ENCODE data around the gene DNM3. TPM values are rescaled to one million over a fixed set of nuclear protein-coding genes. Genes with fewer than 3 reads are reported as not detected.

DNM3 gene
- total RNA-seq, 4 donors from 2014 or later = 2.7 to 4.5 (median 4.0) TPM

DNA sequence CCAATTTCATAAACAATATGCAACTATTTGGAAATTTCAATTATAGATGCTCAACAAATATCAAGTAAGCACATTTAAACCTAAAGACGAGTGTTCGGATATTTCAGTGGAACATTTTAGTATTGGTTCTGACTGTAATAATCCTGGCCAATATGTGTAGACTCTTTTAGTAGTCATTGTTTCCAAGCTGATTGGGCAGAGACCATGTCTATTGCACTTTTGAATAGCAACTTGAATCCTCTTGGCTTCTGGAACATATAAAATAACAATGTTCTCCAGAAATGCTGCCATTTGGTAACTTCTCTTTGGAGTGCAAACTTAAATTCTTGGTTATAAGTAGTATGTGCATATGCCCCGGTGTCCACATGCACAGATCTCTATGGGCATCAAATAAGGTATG lies 373.7 kb downstream of the DNM3 start:
- TF ChIP-seq, protein P1, sequence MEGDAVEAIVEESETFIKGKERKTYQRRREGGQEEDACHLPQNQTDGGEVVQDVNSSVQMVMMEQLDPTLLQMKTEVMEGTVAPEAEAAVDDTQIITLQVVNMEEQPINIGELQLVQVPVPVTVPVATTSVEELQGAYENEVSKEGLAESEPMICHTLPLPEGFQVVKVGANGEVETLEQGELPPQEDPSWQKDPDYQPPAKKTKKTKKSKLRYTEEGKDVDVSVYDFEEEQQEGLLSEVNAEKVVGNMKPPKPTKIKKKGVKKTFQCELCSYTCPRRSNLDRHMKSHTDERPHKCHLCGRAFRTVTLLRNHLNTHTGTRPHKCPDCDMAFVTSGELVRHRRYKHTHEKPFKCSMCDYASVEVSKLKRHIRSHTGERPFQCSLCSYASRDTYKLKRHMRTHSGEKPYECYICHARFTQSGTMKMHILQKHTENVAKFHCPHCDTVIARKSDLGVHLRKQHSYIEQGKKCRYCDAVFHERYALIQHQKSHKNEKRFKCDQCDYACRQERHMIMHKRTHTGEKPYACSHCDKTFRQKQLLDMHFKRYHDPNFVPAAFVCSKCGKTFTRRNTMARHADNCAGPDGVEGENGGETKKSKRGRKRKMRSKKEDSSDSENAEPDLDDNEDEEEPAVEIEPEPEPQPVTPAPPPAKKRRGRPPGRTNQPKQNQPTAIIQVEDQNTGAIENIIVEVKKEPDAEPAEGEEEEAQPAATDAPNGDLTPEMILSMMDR (IDR thresholded peaks at IDR 0.05) = no peak
- no peak for TF ChIP-seq POLR2A (IDR thresholded peaks at IDR 0.05)
- intact Hi-C loops (cut with DNase I; ENCODE audit: low total_unique reads) = no loop called here
- WGBS, 2 donors = 90 to 96% methylated on average over 3 of the region's 3 CpGs
- no peak for DNase-seq (ENCODE audit: low spot score in 2 of 2)
- no peak overlapping the region for H3K4me3 ChIP-seq (ENCODE audit: low read depth, poor library complexity, severe bottlenecking)

DNA sequence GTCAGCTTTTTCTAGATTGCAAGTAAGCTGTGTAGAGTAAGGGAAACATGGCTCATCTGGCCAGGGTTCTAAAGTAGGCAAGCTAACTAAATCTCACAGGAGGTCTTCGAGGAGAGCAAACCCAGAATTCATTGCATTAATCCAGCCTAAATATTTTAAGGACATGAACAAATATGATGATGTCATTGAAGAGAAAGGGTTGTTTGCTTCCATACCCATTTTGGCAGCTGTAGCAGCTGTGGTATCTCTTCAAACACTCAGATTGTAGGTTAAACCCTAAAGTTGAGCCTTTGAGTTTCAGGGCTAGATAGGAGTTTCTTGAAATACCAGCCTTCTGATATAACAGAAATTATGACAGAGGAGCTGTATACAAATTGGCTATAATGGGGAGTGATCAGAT lies 378.7 kb downstream of the DNM3 start:
- TF ChIP-seq POLR2A (IDR thresholded peaks at IDR 0.05) = no peak
- TF ChIP-seq, protein P1 (IDR thresholded peaks at IDR 0.05) = no peak
- DNase-seq (ENCODE audit: low spot score in 2 of 2) = no peak
- H3K4me3 ChIP-seq (ENCODE audit: low read depth, poor library complexity, severe bottlenecking) = no peak overlapping the region
- intact Hi-C loops (cut with DNase I; ENCODE audit: low total_unique reads) = no loop called here
- WGBS, 2 donors = 85 to 88% methylated on average over 1 of the region's 1 CpG

DNA sequence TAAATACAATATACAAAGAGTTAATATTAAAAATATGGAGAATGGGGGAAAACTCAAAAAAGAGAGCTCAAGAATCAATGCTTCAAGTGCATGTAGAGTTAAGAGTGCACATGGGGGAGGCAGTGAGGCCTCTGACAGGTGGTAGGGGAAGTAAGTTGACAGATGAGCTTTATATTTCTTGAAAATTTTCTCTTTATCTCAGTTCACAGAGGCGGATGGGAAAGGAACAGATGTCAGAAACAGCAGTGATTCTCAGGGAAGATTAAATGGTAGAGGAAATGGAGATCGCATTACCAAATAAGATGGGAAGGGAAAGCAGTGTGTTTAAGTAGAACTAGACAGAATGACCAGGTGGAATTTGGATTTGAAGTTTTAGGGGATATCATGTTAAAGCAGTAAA lies 379.1 kb downstream of the DNM3 start:
- DNase-seq (ENCODE audit: low spot score in 2 of 2) = no peak
- WGBS, 2 donors = 80 to 90% methylated on average over 2 of the region's 2 CpGs
- TF ChIP-seq POLR2A (IDR thresholded peaks at IDR 0.05) = no peak
- TF ChIP-seq, protein P1 (IDR thresholded peaks at IDR 0.05) = no peak
- intact Hi-C loops (cut with DNase I; ENCODE audit: low total_unique reads) = no loop called here
- H3K4me3 ChIP-seq (ENCODE audit: low read depth, poor library complexity, severe bottlenecking) = no peak overlapping the region

DNA sequence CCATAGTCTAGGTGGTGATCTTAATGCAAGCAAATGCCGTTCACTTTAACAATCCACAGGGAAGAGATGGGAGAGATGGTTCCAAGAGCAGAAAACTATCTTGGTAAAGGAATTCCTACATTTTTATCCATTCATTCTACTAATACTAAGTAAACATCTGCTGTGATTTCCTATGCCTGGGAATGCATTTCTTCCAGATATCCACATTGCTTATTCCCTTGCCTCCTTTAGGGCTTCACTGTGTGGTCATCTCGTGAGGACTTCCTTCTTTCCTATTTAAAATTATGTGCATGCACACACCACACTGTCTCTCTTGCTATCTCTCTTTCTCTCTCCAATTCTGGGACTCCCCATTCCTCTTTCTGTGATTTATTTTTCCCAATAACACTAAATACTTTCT lies 380.1 kb downstream of the DNM3 start:
- TF ChIP-seq, protein P1 (IDR thresholded peaks at IDR 0.05) = no peak
- TF ChIP-seq POLR2A (IDR thresholded peaks at IDR 0.05) = no peak
- WGBS, 2 donors = 93 to 94% methylated on average over 2 of the region's 2 CpGs
- intact Hi-C loops (cut with DNase I; ENCODE audit: low total_unique reads) = no loop called here
- no peak overlapping the region for H3K4me3 ChIP-seq (ENCODE audit: low read depth, poor library complexity, severe bottlenecking)
- DNase-seq (ENCODE audit: low spot score in 2 of 2) = no peak

DNA sequence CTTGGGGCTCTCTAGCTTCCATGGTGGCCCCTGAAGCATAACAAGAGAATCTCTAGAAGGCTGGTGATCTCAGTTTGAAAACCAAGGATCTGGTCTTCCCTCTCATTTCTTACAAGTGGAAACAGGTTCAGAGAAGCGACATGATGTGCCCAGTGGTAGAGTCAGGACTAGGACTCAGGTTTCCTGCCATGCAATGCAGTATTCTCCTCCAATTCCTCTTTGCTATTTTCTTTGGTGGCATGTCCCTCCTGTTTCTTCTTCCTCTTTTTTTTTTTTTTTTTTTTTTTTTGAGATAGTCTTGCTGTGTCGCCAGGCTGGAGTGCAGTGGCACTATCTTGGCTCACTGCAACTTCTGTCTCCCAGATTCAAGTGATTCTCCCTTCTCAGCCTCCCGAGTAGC lies 383.6 kb downstream of the DNM3 start:
- TF ChIP-seq POLR2A (IDR thresholded peaks at IDR 0.05) = no peak
- TF ChIP-seq, protein P1 (IDR thresholded peaks at IDR 0.05) = no peak
- intact Hi-C loops (cut with DNase I; ENCODE audit: low total_unique reads) = no loop called here
- WGBS, 2 donors = 89 to 93% methylated on average over 3 of the region's 3 CpGs
- no peak overlapping the region for H3K4me3 ChIP-seq (ENCODE audit: low read depth, poor library complexity, severe bottlenecking)
- DNase-seq (ENCODE audit: low spot score in 2 of 2) = no peak

DNA sequence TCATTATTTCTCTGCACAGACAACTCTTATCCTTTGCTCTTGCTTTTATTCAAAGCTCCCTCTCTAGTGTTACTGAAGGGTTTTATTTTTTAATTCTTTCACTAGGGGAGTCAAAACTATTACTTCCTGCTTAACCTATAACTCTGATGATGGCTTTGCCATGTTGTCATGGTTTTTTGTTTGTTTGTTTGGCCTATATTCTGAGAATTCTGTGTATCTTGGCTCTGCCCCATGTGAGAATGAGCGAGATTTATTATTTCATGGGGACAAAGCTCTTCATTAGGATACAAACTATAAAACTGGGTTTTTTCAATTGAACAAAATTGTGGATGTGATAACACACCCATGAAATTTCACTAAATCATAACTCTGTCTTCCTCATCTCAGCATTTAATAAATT lies 388.6 kb downstream of the DNM3 start:
- 84 to 85% methylated on average over 1 of the region's 1 CpG for WGBS, 2 donors
- no peak for TF ChIP-seq POLR2A (IDR thresholded peaks at IDR 0.05)
- intact Hi-C loops (cut with DNase I; ENCODE audit: low total_unique reads) = no loop called here
- no peak overlapping the region for H3K4me3 ChIP-seq (ENCODE audit: low read depth, poor library complexity, severe bottlenecking)
- no peak for DNase-seq (ENCODE audit: low spot score in 2 of 2)

Data from lower leg skin (tissue), 4 donors.